Cardiac fibroblast (primary cell): ENCODE data around the gene SHB.

ENCODE experiments used
- DNase-seq, 2 donors: peaks; one replicate each; pipeline versions ENCODE4 v3.0.0 to v3.0.0-alpha.2; 2010; ENCODE audit warnings: low read depth in 2 of 2
- H3K4me3 ChIP-seq, 2 donors: replicated peaks in 1 of 2; 1 replicate in 1 of 2; 2 replicates in 1 of 2; pipeline ENCODE4 v1.5.1; 2011; ENCODE audit warnings: low read depth in 2 of 2, low read length in 2 of 2, mild to moderate bottlenecking in 2 of 2, moderate library complexity in 1 of 2
- CTCF ChIP-seq: IDR thresholded peaks from one replicate; pipeline ENCODE4 v1.5.1; 2011; ENCODE audit warnings: low read depth, mild to moderate bottlenecking, low read length, inconsistent platforms

Gene SHB

GRCh38 chr9:37994639-37995347, 74.2 kb downstream of the SHB start:
- no peak for TF ChIP-seq CTCF
- peak overlapping the region in 1 of 2 donors; percentile 13 for H3K4me3 ChIP-seq
- DNase-seq, result peak; percentile 70 to 77

GRCh38 chr9:37992924-37993349, 76.1 kb downstream of the SHB start:
- no peak for DNase-seq
- H3K4me3 ChIP-seq, result no peak overlapping the region
- no peak for TF ChIP-seq CTCF

GRCh38 chr9:37990404-37991015, 78.5 kb downstream of the SHB start:
- DNase-seq, result no peak
- H3K4me3 ChIP-seq, result no peak overlapping the region
- TF ChIP-seq CTCF, result no peak

GRCh38 chr9:37989701-37990100, 79.3 kb downstream of the SHB start:
- TF ChIP-seq CTCF, result no peak
- H3K4me3 ChIP-seq, result no peak overlapping the region
- DNase-seq, result no peak

GRCh38 chr9:37988602-37989001, 80.4 kb downstream of the SHB start:
- no peak for DNase-seq
- no peak for TF ChIP-seq CTCF
- H3K4me3 ChIP-seq, result no peak overlapping the region

- no peak overlapping the region for H3K4me3 ChIP-seq
- TF ChIP-seq CTCF, result no peak
- no peak for DNase-seq
Measured at GRCh38 chr9:37988041-37988440, 81.0 kb downstream of the SHB start.
